NCI-H510A (cell line): ENCODE results near the gene ABCC6.

Source experiments
- DNase-seq: peaks from one replicate; lab custom pipeline; 2025; lab: John Stamatoyannopoulos, UW

Gene ABCC6

GRCh38 chr16:16141784-16142396 lies 81.4 kb downstream of the ABCC6 start:
- DNase-seq: no peak

- DNase-seq: no peak
Observed at GRCh38 chr16:16141141-16141540, 82.2 kb downstream of the ABCC6 start.

- DNase-seq: no peak
Observed at GRCh38 chr16:16140537-16140936, 82.8 kb downstream of the ABCC6 start.

GRCh38 chr16:16139806-16140205 lies 83.5 kb downstream of the ABCC6 start:
- DNase-seq: no peak

GRCh38 chr16:16139061-16139460 lies 84.2 kb downstream of the ABCC6 start:
- DNase-seq: no peak

- no peak for DNase-seq
Observed at GRCh38 chr16:16138034-16138635, 85.2 kb downstream of the ABCC6 start.

- DNase-seq: no peak
Observed at GRCh38 chr16:16137110-16137509, 86.2 kb downstream of the ABCC6 start.

GRCh38 chr16:16136588-16136987 lies 86.7 kb downstream of the ABCC6 start:
- no peak for DNase-seq

GRCh38 chr16:16133943-16134604 lies 89.2 kb downstream of the ABCC6 start:
- no peak for DNase-seq

GRCh38 chr16:16131659-16132058 lies 91.6 kb downstream of the ABCC6 start:
- no peak for DNase-seq

GRCh38 chr16:16131204-16131603 lies 92.1 kb downstream of the ABCC6 start:
- no peak for DNase-seq

GRCh38 chr16:16127469-16128116 lies 95.7 kb downstream of the ABCC6 start:
- peak; percentile 43 for DNase-seq

- no peak for DNase-seq
Observed at GRCh38 chr16:16126896-16127295, 96.4 kb downstream of the ABCC6 start.

- no peak for DNase-seq
Observed at GRCh38 chr16:16124974-16125373, 98.3 kb downstream of the ABCC6 start.

GRCh38 chr16:16124438-16124837 lies 98.9 kb downstream of the ABCC6 start:
- DNase-seq: no peak

GRCh38 chr16:16122264-16122663 lies 101.0 kb downstream of the ABCC6 start:
- DNase-seq: no peak

GRCh38 chr16:16121185-16121727 lies 102.0 kb downstream of the ABCC6 start:
- DNase-seq: no peak

- DNase-seq: peak; percentile 87
Observed at GRCh38 chr16:16120382-16121184, 102.7 kb downstream of the ABCC6 start.

- no peak for DNase-seq
Observed at GRCh38 chr16:16120044-16120381, 103.3 kb downstream of the ABCC6 start.

- DNase-seq: no peak
Observed at GRCh38 chr16:16118337-16118736, 105.0 kb downstream of the ABCC6 start.

- DNase-seq: no peak
Observed at GRCh38 chr16:16116841-16117240, 106.5 kb downstream of the ABCC6 start.

- no peak for DNase-seq
Observed at GRCh38 chr16:16113076-16113475, 110.2 kb downstream of the ABCC6 start.
